H1 (cell line): ENCODE measurements around the gene DMBT1. TPM values are rescaled to one million over a fixed set of nuclear protein-coding genes. Genes with fewer than 3 reads are reported as not detected.

ENCODE experiments used
- CTCF ChIA-PET: fragments of 300-600 bp; sonication (Branson Sonifier 250); formaldehyde crosslinking; loops from one replicate; lab custom pipeline; 2021; ENCODE audit not compliant: partially characterized antibody; lab: Charles Lee
- POLR2A ChIA-PET: fragments of 300-600 bp; sonication (Branson Sonifier 250); formaldehyde crosslinking; loops from one replicate; lab custom pipeline; 2021; ENCODE audit warnings: inconsistent platforms; ENCODE audit not compliant: partially characterized antibody; lab: Charles Lee
- DNase-seq, 2 experiments: peaks; one replicate each; pipeline versions ENCODE4 v3.0.0 to v3.0.0-alpha.2; 2010 to 2022; ENCODE audit warnings: low spot score in 2 of 2, low read depth in 1 of 2, mixed read lengths in 1 of 2
- FAIRE-seq: peaks from 2 replicates; lab custom pipeline; 2011; peaks lifted over from hg19 to GRCh38; lab: Jason Lieb, UNC
- H2AFZ ChIP-seq: 2 replicates; pipeline ENCODE4 v1.8.1; 2012; ENCODE audit warnings: low read length, inconsistent platforms
- H2AK5ac ChIP-seq: 2 replicates; pipeline ENCODE4 v1.6.1; 2013; ENCODE audit warnings: low read depth, low read length
- H2BK120ac ChIP-seq: replicated peaks from 2 replicates; pipeline ENCODE3; 2013; ENCODE audit warnings: low read depth, low read length, inconsistent platforms
- H2BK12ac ChIP-seq: 2 replicates; pipeline ENCODE4 v1.6.1; 2013; ENCODE audit warnings: low read depth, low read length
- H2BK15ac ChIP-seq: 2 replicates; pipeline ENCODE4 v1.6.1; 2013; ENCODE audit warnings: low read length
- H2BK20ac ChIP-seq: 2 replicates; pipeline ENCODE4 v1.6.1; 2013; ENCODE audit warnings: low read length
- H2BK5ac ChIP-seq: 2 replicates; pipeline ENCODE4 v1.6.1; 2013; ENCODE audit warnings: low read depth, low read length
- H3K14ac ChIP-seq: 2 replicates; pipeline ENCODE4 v1.6.1; 2013; ENCODE audit warnings: inconsistent platforms; ENCODE audit not compliant: insufficient read length
- H3K18ac ChIP-seq: 2 replicates; pipeline ENCODE4 v1.6.1; 2013; ENCODE audit warnings: low read length; ENCODE audit errors: extremely low read depth
- H3K23ac ChIP-seq: 2 replicates; pipeline ENCODE4 v1.6.1; 2013; ENCODE audit warnings: inconsistent platforms; ENCODE audit not compliant: insufficient read length
- H3K23me2 ChIP-seq: 2 replicates; pipeline ENCODE4 v1.6.1; 2013; ENCODE audit warnings: low read depth, low read length
- H3K27ac ChIP-seq: 2 replicates; pipeline ENCODE4 v1.6.1; 2011; ENCODE audit warnings: low read depth, low read length, inconsistent platforms
- H3K27me3 ChIP-seq, 4 experiments: replicated peaks in 1 of 4; 1 replicate in 1 of 4; 2 replicates in 3 of 4; pipeline versions ENCODE4 v1.6.1 to v1.8.1; 2011 to 2013; ENCODE audit warnings: low read length in 3 of 4, mild to moderate bottlenecking in 3 of 4, inconsistent platforms in 2 of 4, mixed read lengths in 2 of 4, moderate library complexity in 1 of 4; ENCODE audit not compliant: control insufficient read depth in 3 of 4, insufficient read depth in 3 of 4; ENCODE audit errors: extremely low read depth in 1 of 4
- H3K36me3 ChIP-seq, 4 experiments: 2 replicates each; pipeline versions ENCODE4 v1.6.1 to v1.8.1; 2011 to 2013; ENCODE audit warnings: mild to moderate bottlenecking in 4 of 4, low read length in 3 of 4, moderate library complexity in 2 of 4, control low read depth in 1 of 4, inconsistent platforms in 1 of 4; ENCODE audit not compliant: insufficient read depth in 4 of 4, control insufficient read depth in 2 of 4
- H3K4ac ChIP-seq: replicated peaks from 2 replicates; pipeline ENCODE3; 2013; ENCODE audit warnings: low read length, low read depth, mixed read lengths, inconsistent platforms; ENCODE audit not compliant: insufficient read length
- H3K4me1 ChIP-seq, 4 experiments: replicated peaks in 1 of 4; 1 replicate in 1 of 4; 2 replicates in 3 of 4; pipeline versions ENCODE4 v1.6.1 to v1.8.1; 2011 to 2013; ENCODE audit warnings: low read length in 3 of 4, inconsistent platforms in 2 of 4, mixed read lengths in 1 of 4; ENCODE audit not compliant: insufficient read depth in 4 of 4, control insufficient read depth in 3 of 4
- H3K4me2 ChIP-seq, 2 experiments: 2 replicates each; pipeline versions ENCODE4 v1.6.1 to v1.8.1; 2011 to 2013; ENCODE audit warnings: low read depth in 2 of 2, low read length in 2 of 2, control low read depth in 1 of 2, inconsistent platforms in 1 of 2, mild to moderate bottlenecking in 1 of 2; ENCODE audit not compliant: insufficient read depth in 1 of 2
- H3K4me3 ChIP-seq, 4 experiments: fragments of 200-600, 300-600 bp in 1 of 4; sonication (generic), shearing (Covaris generic), sonication (Bioruptor Twin) in 1 of 4; 2 replicates each; pipeline versions ENCODE4 v1.5.1 to v1.8.1; 2011 to 2016; ENCODE audit warnings: low read length in 4 of 4, low read depth in 3 of 4, control low read depth in 2 of 4, inconsistent platforms in 2 of 4, mild to moderate bottlenecking in 2 of 4, mixed read lengths in 1 of 4, moderate library complexity in 1 of 4; ENCODE audit not compliant: insufficient read depth in 2 of 4; ENCODE audit errors: extremely low read depth in 1 of 4
- H3K56ac ChIP-seq: replicated peaks from 2 replicates; pipeline ENCODE3; 2013; ENCODE audit warnings: low read depth, mild to moderate bottlenecking, mixed read lengths, low read length, inconsistent platforms; ENCODE audit not compliant: insufficient read length
- H3K79me1 ChIP-seq: 2 replicates; pipeline ENCODE4 v1.6.1; 2013; ENCODE audit warnings: low read depth, low read length, control low read depth
- H3K79me2 ChIP-seq, 2 experiments: 2 replicates each; pipeline versions ENCODE4 v1.6.1 to v1.8.1; 2012 to 2013; ENCODE audit warnings: low read length in 2 of 2, mild to moderate bottlenecking in 2 of 2, inconsistent platforms in 1 of 2; ENCODE audit not compliant: insufficient read depth in 2 of 2, control insufficient read depth in 1 of 2
- H3K9ac ChIP-seq, 4 experiments: replicated peaks in 1 of 4; 1 replicate in 1 of 4; 2 replicates in 3 of 4; pipeline versions ENCODE4 v1.6.1 to v1.8.1; 2011 to 2013; ENCODE audit warnings: low read depth in 3 of 4, low read length in 3 of 4, control low read depth in 2 of 4, mild to moderate bottlenecking in 2 of 4, moderate library complexity in 2 of 4, inconsistent platforms in 1 of 4; ENCODE audit errors: extremely low read depth in 1 of 4
- H3K9me3 ChIP-seq, 2 experiments: 2 replicates each; pipeline versions ENCODE4 v1.6.1 to v1.8.1; 2012 to 2013; ENCODE audit warnings: mild to moderate bottlenecking in 2 of 2, moderate library complexity in 2 of 2, control low read depth in 1 of 2, inconsistent platforms in 1 of 2, low read depth in 1 of 2, low read length in 1 of 2, mixed read lengths in 1 of 2; ENCODE audit not compliant: insufficient read depth in 2 of 2
- H4K20me1 ChIP-seq, 2 experiments: replicated peaks in 1 of 2; 2 replicates each; pipeline versions ENCODE3 to v1.8.1; 2011 to 2013; ENCODE audit warnings: inconsistent platforms in 2 of 2, low read length in 2 of 2, mild to moderate bottlenecking in 1 of 2; ENCODE audit not compliant: insufficient read depth in 2 of 2, control insufficient read depth in 1 of 2
- H4K5ac ChIP-seq: 2 replicates; pipeline ENCODE4 v1.6.1; 2013; ENCODE audit warnings: low read length, low read depth, mixed read lengths, inconsistent platforms; ENCODE audit not compliant: insufficient read length
- H4K8ac ChIP-seq: 2 replicates; pipeline ENCODE4 v1.8.0; 2013; ENCODE audit warnings: mild to moderate bottlenecking, moderate library complexity, low read length, inconsistent platforms; ENCODE audit not compliant: insufficient read depth; ENCODE audit errors: extremely low read depth
- H4K91ac ChIP-seq: replicated peaks from 2 replicates; pipeline ENCODE3; 2013; ENCODE audit warnings: low read length, mixed read lengths, inconsistent platforms; ENCODE audit not compliant: insufficient read length
- POLR2A ChIP-seq, 2 experiments: IDR thresholded peaks; 1 replicate in 1 of 2; 2 replicates in 1 of 2; pipeline ENCODE4 v1.6.1; 2011; ENCODE audit warnings: low read depth in 2 of 2, low read length in 2 of 2, mild to moderate bottlenecking in 2 of 2; ENCODE audit errors: control extremely low read depth in 1 of 2
- WGBS, 2 experiments: shearing (Covaris generic) in 1 of 2; methylation state at CpG; one replicate each; pipeline versions ENCODE4 v1.1.6 to v1.1.7; 2013 to 2015; ENCODE audit warnings: low lambda C conversion rate in 2 of 2, mixed read lengths in 2 of 2, inconsistent platforms in 1 of 2, low coverage in 1 of 2, missing lambda C conversion rate in 1 of 2; ENCODE audit not compliant: insufficient replicate concordance in 2 of 2, insufficient coverage in 1 of 2, insufficient read length in 1 of 2; ENCODE audit errors: extremely low coverage in 1 of 2, missing lambda C conversion rate in 1 of 2; 5-methylcytosine and 5-hydroxymethylcytosine counted together
- polyA plus RNA-seq, 7 experiments: library from polyadenylated mRNA; depleted of rRNA in 3 of 7; stranded (reverse) in 5 of 7; unstranded in 2 of 7; fragments of >200 nt in 5 of 7; fragments of 200-250 nt in 2 of 7; gene quantifications; 1 replicate in 5 of 7; 2 replicates in 1 of 7; 4 replicates in 1 of 7; pipeline versions ENCODE4 v1.2.1 to v1.2.3, GENCODE V29; 2011 to 2013; ENCODE audit warnings: missing spikeins in 2 of 7, mixed read lengths in 2 of 7
- total RNA-seq: library from RNA; stranded (reverse); fragmentation: NEBNext Ultra II Directional; extraction: Animal tissue kit (Norgen Biotek cat#: 25700); gene quantifications from 2 replicates; pipeline ENCODE4 v1.2.1, GENCODE V29; 2021
- TF ChIP-seq, protein P1 (sequence below): IDR thresholded peaks from 2 replicates; pipeline ENCODE4 v1.6.1; 2012; ENCODE audit warnings: inconsistent platforms
- TF ChIP-seq, protein P2 (sequence below): IDR thresholded peaks from 2 replicates; pipeline ENCODE4 v1.6.1; 2011; ENCODE audit warnings: low read depth, mild to moderate bottlenecking, low read length; ENCODE audit not compliant: insufficient read depth

DMBT1 gene
- total and polyA plus RNA-seq, 2 of the 8 experiments (the other 6 are each of a cell fraction or from before 2014, with no cell fraction given): 0.03 TPM; not detected in 1

GRCh38 chr10:122659126-122659525 lies 98.6 kb downstream of the DMBT1 start:
- Histone ChIP-seq H2BK120ac (no peak overlapping the region), H3K56ac (no peak overlapping the region), H2BK15ac (no peak overlapping the region), H3K27me3 (no peaks in the 10 kb centered on the region), H3K23ac (no peak overlapping the region), H3K79me1 (no peaks in the 10 kb centered on the region), H3K79me2 (no peaks in the 10 kb centered on the region), H2BK12ac (no peak overlapping the region), H3K18ac (no peak overlapping the region), H3K27ac (no peak overlapping the region), H2AFZ (no peak overlapping the region), H3K23me2 (no peaks in the 10 kb centered on the region), H2BK20ac (no peak overlapping the region), H2AK5ac (no peak overlapping the region), H3K9me3 (no peaks in the 10 kb centered on the region), H3K36me3 (no peaks in the 10 kb centered on the region), H3K14ac (no peak overlapping the region), H4K91ac (no peak overlapping the region), H3K4me1 (no peaks in the 10 kb centered on the region), H3K4me2 (no peak overlapping the region), H3K9ac (no peak overlapping the region), H2BK5ac (no peak overlapping the region), H4K5ac (no peak overlapping the region), H3K4me3 (no peak overlapping the region), H4K20me1 (no peaks in the 10 kb centered on the region), H3K4ac (no peak overlapping the region), H4K8ac (no peak overlapping the region)
- WGBS, 2 experiments: 70% methylated on average over 6 of the region's 6 CpGs; no CpG with 5 or more reads in 1 of the 2 experiments
- TF ChIP-seq, protein P1, sequence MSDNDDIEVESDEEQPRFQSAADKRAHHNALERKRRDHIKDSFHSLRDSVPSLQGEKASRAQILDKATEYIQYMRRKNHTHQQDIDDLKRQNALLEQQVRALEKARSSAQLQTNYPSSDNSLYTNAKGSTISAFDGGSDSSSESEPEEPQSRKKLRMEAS: no peak
- TF ChIP-seq, protein P2, sequence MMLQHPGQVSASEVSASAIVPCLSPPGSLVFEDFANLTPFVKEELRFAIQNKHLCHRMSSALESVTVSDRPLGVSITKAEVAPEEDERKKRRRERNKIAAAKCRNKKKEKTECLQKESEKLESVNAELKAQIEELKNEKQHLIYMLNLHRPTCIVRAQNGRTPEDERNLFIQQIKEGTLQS: no peak
- no peak for TF ChIP-seq POLR2A (IDR thresholded peaks at IDR 0.05; ENCODE audit: control extremely low read depth in 1 of 2, low read depth in 2 of 2, low read length in 2 of 2)
- POLR2A ChIA-PET: no interaction called here
- FAIRE-seq (no peak), DNase-seq (no peak)
- CTCF ChIA-PET: interaction anchor here (1.0 to 4.9 kb wide), 5 partner anchors 10 to 31 kb away, joined by 3 to 39 read pairs (median 5); a partner anchor contains a TSS
